Heart left ventricle (tissue), 16 donors: ENCODE results near the gene NUMA1. TPM values are rescaled to one million over a fixed set of nuclear protein-coding genes. Genes with fewer than 3 reads are reported as not detected.

ENCODE experiments used
- ATAC-seq, 4 donors: fragments of 200-7000 bp; cut with Tn5 transposase; one replicate each; pipeline ENCODE4 v1.9.1; 2020 to 2022; ENCODE audit warnings: moderate library complexity in 4 of 4, mild to moderate bottlenecking in 3 of 4, moderate number of reproducible peaks in 1 of 4
- DNase-seq, 5 donors: peaks; one replicate each; pipeline ENCODE4 v3.0.0-alpha.2; 2020
- H3K27ac ChIP-seq, 12 donors: fragments of 200-600 bp; sonication (generic) in 4 of 12; one replicate each; pipeline versions ENCODE4 v1.5.0 to v1.8.0; 2016 to 2022; ENCODE audit warnings: mild to moderate bottlenecking in 2 of 12
- H3K27me3 ChIP-seq, 9 donors: fragments of 200-600 bp; sonication (generic) in 2 of 9; one replicate each; pipeline versions ENCODE4 v1.5.1 to v1.8.0; 2016 to 2022; ENCODE audit warnings: mild to moderate bottlenecking in 3 of 9
- H3K36me3 ChIP-seq, 9 donors: fragments of 200-600 bp; sonication (generic) in 2 of 9; one replicate each; pipeline versions ENCODE4 v1.5.0 to v1.8.0; 2018 to 2022; ENCODE audit warnings: mild to moderate bottlenecking in 2 of 9
- H3K4me1 ChIP-seq, 12 donors: fragments of 200-600 bp; sonication (generic) in 4 of 12; one replicate each; pipeline versions ENCODE4 v1.5.0 to v1.8.0; 2016 to 2022; ENCODE audit warnings: mild to moderate bottlenecking in 3 of 12
- H3K4me3 ChIP-seq, 12 donors: fragments of 200-600 bp; sonication (generic) in 4 of 12; one replicate each; pipeline versions ENCODE4 v1.5.0 to v1.8.0; 2017 to 2022; ENCODE audit warnings: mild to moderate bottlenecking in 9 of 12, moderate library complexity in 4 of 12
- H3K9me3 ChIP-seq, 12 donors: fragments of 200-600 bp; sonication (generic) in 4 of 12; one replicate each; pipeline versions ENCODE4 v1.5.0 to v1.8.0; 2016 to 2022; ENCODE audit warnings: mild to moderate bottlenecking in 1 of 12
- POLR2A ChIP-seq, 2 donors: fragments of 450-650 bp; IDR thresholded peaks; one replicate each; pipeline ENCODE4 v1.6.1; 2017; ENCODE audit warnings: antibody characterized with exemption in 2 of 2, mild to moderate bottlenecking in 2 of 2, moderate library complexity in 2 of 2
- whole genome bisulfite sequencing, 4 donors: extraction: QIAGEN DNeasy Blood & Tissue Kit in 2 of 4; methylation state at CpG; one replicate each; pipeline versions ENCODE4 v1.1.5 to v1.1.7; 2013 to 2018; 5-methylcytosine and 5-hydroxymethylcytosine counted together
- intact Hi-C, 10 donors: fragments of 100-400 bp; cut with DNase I; formaldehyde crosslinking; loops; one replicate each; pipeline versions ENCODE4 v1.11.1 to v1.14.2; 2022
- polyA plus RNA-seq, 2 donors: library from polyadenylated mRNA; stranded (reverse); fragments of 200-250 nt; gene quantifications; one replicate each; pipeline ENCODE4 v1.2.3, GENCODE V29; 2013
- total RNA-seq, 9 donors: library from RNA; depleted of rRNA in 2 of 9; stranded (reverse); fragments of >200 nt in 2 of 9; fragmentation: NEBNext Ultra II Directional in 3 of 9; extraction: Animal tissue kit (Norgen Biotek cat#: 25700) in 3 of 9; gene quantifications; one replicate each; pipeline versions ENCODE4 v1.1.0 to v1.2.4, GENCODE V29; 2016 to 2023
- TF ChIP-seq, protein P1 (sequence below), 12 donors: fragments of 200-600 bp; sonication (generic) in 4 of 12; IDR thresholded peaks; one replicate each; pipeline versions ENCODE4 v1.5.0 to v1.8.0; 2018 to 2022; ENCODE audit warnings: antibody characterized with exemption in 12 of 12, mild to moderate bottlenecking in 5 of 12
- donor health status: ischemic (EF 13 %, LVEDD 7.1; RV severe dilation, severe dysfunction).
- donor health status: healthy with polysubstance abuse.
- donor health status: DM: no; HTN: yes; CAD: no.
- donor health status: DM: no; HTN: no; CAD: no.
- donor health status: ischemic (EF 25% LVEDD 6.9; RV normal size, moderate dysfunction).
- donor health status: ischemic (EF 25% LVEDD 5.7; RV mildly dilated, moderate dysfunction).
- donor health status: healthy.
- donor health status: DM: yes; HTN: yes; CAD: no.
- donor health status: ischemic (EF 35%, LVEDD 5.7; RV mildly dilated, moderate dysfunction).
- donor health status: nonischemic (EF 11% LVEDD 7.7; RV severe dilation, severe dysfunction).
- donor health status: DM: yes; HTN: yes; CAD: no.
- donor health status: PGD.
- donor health status: ischemic (EF 29% LVEDD 5.4; RV normal size, mild dysfunction).
- donor health status: nonischemic (EF 23%, LVEDD 6.1; RV moderate dilation, normal function).

NUMA1 gene
- total and polyA plus RNA-seq, 11 donors = 62.7 to 193 (median 101) TPM

DNA sequence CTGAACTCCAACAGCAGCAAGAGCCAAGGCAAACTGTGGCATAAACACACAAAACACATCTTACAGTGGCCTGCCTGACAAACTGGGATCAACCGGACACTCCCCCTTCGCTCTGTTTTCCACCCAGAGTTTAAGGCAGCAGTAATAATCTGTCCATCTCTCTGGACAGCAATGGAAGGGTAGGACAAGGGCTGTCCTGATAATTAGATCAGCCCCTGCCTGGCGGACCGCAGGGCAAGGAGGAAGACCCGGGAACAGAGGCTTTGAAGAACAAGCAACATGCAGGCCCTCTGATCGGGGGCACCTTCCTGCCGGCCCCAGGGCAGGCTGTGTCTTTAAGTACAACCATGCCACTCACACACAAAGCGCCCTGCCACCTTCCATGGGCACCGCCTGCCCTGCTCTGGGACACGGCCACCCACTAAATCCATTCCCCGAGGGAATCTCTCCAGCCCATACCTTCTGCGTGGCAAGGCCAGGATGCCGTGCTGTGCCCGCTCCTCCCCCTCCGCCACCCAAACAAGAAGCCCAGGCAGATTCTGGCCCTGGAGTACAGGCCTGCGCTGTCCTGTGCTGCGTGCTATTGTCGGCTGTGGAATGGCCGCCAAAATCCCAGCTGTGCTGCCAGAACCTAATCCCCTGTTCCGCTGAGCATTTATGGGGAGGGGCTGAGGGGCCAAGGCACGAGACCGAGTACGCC lies 38.8 kb downstream of the NUMA1 start:
- H3K4me1 ChIP-seq = peaks cover 16 to 57% (median 45%) of the 10 kb centered on the region in 12 donors
- no peaks in the 10 kb centered on the region for H3K27me3 ChIP-seq
- DNase-seq (peak; percentile 77 to 90 (median 81)), ATAC-seq (peak; percentile 72 to 83 (median 77))
- H3K36me3 ChIP-seq = peaks cover 0 to 1% (median 0%) of the 10 kb centered on the region in 9 donors
- peak overlapping the region; percentile 48 to 82 (median 64) for H3K4me3 ChIP-seq
- intact Hi-C loops = loop anchor here in 9 of 10 donors (1.0 to 5.0 kb wide), 6 partner anchors 36 to 181 kb away; partner anchors contain the start of genes LRRC51 (in 5 of the 9), NUMA1 (in 5 of the 9) and INPPL1 (in 1 of the 9)
- no peaks in the 10 kb centered on the region for H3K9me3 ChIP-seq
- no peak for TF ChIP-seq POLR2A (IDR thresholded peaks at IDR 0.05)
- TF ChIP-seq, protein P1, sequence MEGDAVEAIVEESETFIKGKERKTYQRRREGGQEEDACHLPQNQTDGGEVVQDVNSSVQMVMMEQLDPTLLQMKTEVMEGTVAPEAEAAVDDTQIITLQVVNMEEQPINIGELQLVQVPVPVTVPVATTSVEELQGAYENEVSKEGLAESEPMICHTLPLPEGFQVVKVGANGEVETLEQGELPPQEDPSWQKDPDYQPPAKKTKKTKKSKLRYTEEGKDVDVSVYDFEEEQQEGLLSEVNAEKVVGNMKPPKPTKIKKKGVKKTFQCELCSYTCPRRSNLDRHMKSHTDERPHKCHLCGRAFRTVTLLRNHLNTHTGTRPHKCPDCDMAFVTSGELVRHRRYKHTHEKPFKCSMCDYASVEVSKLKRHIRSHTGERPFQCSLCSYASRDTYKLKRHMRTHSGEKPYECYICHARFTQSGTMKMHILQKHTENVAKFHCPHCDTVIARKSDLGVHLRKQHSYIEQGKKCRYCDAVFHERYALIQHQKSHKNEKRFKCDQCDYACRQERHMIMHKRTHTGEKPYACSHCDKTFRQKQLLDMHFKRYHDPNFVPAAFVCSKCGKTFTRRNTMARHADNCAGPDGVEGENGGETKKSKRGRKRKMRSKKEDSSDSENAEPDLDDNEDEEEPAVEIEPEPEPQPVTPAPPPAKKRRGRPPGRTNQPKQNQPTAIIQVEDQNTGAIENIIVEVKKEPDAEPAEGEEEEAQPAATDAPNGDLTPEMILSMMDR (IDR thresholded peaks at IDR 0.05) = no peak
- peak overlapping the region; percentile 94 to 100 (median 98) for H3K27ac ChIP-seq
- 0 to 1% (median 1%) methylated on average over 7 to 23 of the region's 23 CpGs for WGBS, 4 donors

DNA sequence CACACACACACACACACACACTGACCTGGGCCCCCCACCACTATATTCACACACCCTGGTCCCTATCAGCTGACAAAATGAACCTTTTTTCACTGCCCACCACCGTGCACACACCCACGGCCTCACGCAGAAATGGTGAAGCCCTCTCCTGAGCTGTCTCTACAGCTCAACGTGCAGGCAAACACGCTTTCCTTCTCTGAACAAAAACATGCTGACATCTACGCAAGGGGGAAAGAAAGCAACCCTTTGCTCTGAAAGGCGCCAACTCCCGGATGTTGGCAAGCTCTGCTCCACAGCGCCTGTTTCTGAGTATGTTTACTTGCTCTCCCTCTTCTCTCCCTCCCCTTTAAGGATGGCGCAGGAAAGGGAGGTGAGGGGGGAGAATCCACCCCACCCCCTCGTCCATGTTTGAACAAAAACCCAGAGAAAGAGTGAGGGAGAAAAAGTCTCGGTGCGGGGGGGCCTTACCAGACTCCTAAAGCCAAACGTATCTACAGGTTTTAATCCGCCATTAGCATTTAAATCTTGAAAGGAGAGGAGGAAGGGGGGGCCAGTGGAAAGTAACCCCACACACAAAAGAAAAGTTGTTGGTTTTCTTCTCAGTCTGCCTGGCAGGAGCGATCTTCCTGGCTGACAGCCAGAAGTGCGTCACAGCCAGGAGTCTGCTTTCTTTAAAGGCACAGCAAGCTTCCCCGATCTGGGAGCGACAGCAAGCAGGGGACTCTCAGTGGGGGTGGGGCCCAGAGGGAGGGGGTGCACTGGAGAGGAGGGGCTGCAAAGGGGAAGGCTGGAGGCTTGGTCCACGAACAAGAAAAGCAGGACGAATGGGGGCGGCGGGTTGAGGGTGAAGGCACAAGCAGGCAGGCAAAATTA lies 39.6 kb downstream of the NUMA1 start:
- Histone ChIP-seq H3K4me1 (peaks cover 19 to 65% (median 53%) of the 10 kb centered on the region in 12 donors), H3K27me3 (no peaks in the 10 kb centered on the region), H3K9me3 (no peaks in the 10 kb centered on the region), H3K36me3 (peaks cover 0 to 8% (median under 1%) of the 10 kb centered on the region in 9 donors), H3K27ac (peak overlapping the region; percentile 94 to 100 (median 98)), H3K4me3 (peak overlapping the region; percentile 48 to 82 (median 64))
- TF ChIP-seq, protein P1 (IDR thresholded peaks at IDR 0.05) = no peak
- peak in 1 of 2 donors; percentile 7 for TF ChIP-seq POLR2A (IDR thresholded peaks at IDR 0.05)
- ATAC-seq (peak; percentile 79 to 87 (median 85)), DNase-seq (peak; percentile 95 to 98 (median 95))
- 0% methylated on average over 23 of the region's 23 CpGs for WGBS, 4 donors
- intact Hi-C loops = loop anchor here in 9 of 10 donors (1.0 to 5.0 kb wide), 7 partner anchors 37 to 182 kb away; partner anchors contain the start of genes LRRC51 (in 5 of the 9), NUMA1 (in 5 of the 9), INPPL1 (in 1 of the 9) and LAMTOR1 (in 1 of the 9)

DNA sequence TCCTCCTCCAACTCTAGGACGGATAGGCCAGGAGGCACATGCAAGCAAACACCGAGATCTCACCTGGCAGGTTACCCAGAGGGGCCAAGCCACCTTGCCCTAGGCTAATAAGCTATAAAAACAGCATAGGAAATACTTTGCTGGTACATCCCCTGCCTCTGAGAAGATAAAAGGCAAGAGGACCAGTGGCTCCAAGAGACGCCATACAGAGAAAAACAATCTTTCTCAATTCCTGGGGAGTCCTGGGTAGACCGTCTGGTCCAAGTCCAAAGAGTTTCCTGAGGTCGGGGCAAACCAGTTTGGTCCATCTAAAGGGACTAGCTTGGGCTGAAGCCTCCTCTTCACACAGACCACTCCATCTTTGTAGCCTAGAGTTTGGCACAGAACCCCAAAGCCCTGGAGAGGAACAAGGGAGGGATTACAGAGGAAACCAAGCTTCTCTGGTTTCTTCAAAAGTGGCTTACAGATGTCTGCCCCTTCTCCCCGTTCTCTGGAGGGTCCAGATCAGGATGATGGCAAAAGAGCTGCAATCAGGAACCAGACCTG lies 40.4 kb downstream of the NUMA1 start:
- Histone ChIP-seq H3K27me3 (no peaks in the 10 kb centered on the region), H3K4me1 (peaks cover 19 to 69% (median 56%) of the 10 kb centered on the region in 12 donors), H3K4me3 (peak overlapping the region; percentile 17 to 82 (median 64)), H3K9me3 (no peaks in the 10 kb centered on the region), H3K27ac (peak overlapping the region; percentile 84 to 100 (median 98)), H3K36me3 (peaks cover 0 to 16% (median 9%) of the 10 kb centered on the region in 9 donors)
- DNase-seq (no peak), ATAC-seq (no peak)
- no peak for TF ChIP-seq POLR2A (IDR thresholded peaks at IDR 0.05)
- TF ChIP-seq, protein P1 (IDR thresholded peaks at IDR 0.05) = no peak
- intact Hi-C loops = loop anchor here in 9 of 10 donors (1.0 to 5.0 kb wide), 6 partner anchors 37 to 182 kb away; partner anchors contain the start of genes LRRC51 (in 5 of the 9), NUMA1 (in 5 of the 9), INPPL1 (in 1 of the 9) and LAMTOR1 (in 1 of the 9)
- 2 to 6% (median 4%) methylated on average over 6 of the region's 6 CpGs for WGBS, 4 donors
